HG02759 (cell line): ENCODE data around the gene DFFB.

Experiments
- ATAC-seq: cut with Tn5 transposase; IDR thresholded peaks from one replicate; pipeline ENCODE4 v1.9.1; 2021; ENCODE audit warnings: mild to moderate bottlenecking, moderate library complexity; ENCODE audit not compliant: unreplicated experiment

The DFFB gene

DNA sequence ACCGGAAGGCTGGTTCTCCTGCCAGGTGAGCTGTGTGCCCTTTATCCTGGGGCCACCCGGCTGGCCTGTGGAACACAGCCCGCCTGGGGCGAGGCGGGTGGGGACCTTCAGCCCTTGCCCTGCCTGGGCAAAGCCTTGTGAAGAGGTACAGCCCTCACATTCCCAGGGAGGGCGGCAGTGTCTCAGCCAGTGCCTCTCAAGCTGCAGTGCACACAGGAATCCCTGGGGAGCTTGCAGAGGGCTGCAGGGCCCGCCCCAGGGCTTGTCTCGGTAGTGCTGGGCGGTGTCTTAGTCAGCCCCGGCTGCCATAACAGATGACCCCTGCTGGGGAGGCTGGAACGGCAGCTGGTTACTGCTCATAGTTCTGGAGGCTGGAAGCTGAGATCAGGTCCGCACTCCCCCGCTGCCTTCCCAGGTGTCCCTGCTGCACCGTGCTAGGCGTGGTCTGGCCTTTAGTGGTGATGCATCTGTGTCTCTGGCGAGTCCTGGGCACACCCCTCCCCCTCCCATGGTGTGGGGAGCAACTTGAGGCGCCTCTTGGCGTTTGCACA lies 12.6 kb downstream of the DFFB start:
- ATAC-seq: no peak

DNA sequence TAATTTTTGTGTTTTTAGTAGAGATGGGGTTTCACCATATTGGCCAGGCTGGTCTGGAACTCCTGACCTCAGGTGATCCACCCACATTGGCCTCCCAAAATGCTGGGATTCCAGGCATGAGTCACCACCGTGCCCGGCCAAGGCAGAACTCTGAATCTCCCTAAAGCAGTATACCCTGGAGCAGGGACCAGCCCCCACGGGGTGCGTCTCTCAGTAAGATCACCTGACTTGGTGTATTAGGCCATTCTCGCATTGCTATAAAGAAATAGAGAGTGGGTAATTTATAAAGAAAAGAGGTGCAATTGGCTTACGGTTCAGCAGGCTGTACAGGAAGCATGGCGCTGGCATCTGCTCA lies 14.2 kb downstream of the DFFB start:
- no peak for ATAC-seq

DNA sequence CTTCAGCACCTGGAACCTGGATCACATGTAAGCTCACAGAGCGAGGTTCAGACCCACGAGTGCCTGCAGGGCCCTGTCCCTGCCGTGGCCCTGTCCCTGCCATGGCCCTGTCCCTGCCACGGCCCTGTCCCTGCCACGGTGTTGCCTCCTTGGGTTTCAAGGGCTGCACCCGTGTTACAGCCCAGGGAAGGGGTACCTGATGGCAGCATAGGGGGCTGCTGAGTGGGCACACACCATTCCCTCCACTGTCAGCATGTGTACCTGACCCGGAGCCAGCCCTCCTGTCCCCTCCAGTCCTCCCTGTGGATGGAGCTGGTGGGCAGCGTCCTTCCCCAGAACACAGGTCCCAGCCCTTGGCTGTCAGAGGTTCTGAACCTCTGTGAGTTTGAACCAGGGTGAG lies 15.3 kb downstream of the DFFB start:
- no peak for ATAC-seq

- no peak for ATAC-seq
Observed at GRCh38 chr1:3874736-3875135, 17.5 kb downstream of the DFFB start.

GRCh38 chr1:3876716-3877115 lies 19.4 kb downstream of the DFFB start:
- ATAC-seq: no peak

- no peak for ATAC-seq
Observed at GRCh38 chr1:3879099-3879498, 21.8 kb downstream of the DFFB start.

- ATAC-seq: no peak
Observed at GRCh38 chr1:3879787-3880428, 22.6 kb downstream of the DFFB start.

- no peak for ATAC-seq
Observed at GRCh38 chr1:3880429-3881192, 23.3 kb downstream of the DFFB start.

- no peak for ATAC-seq
Observed at GRCh38 chr1:3881193-3881480, 23.9 kb downstream of the DFFB start.

GRCh38 chr1:3883194-3883925 lies 26.1 kb downstream of the DFFB start:
- no peak for ATAC-seq

DNA sequence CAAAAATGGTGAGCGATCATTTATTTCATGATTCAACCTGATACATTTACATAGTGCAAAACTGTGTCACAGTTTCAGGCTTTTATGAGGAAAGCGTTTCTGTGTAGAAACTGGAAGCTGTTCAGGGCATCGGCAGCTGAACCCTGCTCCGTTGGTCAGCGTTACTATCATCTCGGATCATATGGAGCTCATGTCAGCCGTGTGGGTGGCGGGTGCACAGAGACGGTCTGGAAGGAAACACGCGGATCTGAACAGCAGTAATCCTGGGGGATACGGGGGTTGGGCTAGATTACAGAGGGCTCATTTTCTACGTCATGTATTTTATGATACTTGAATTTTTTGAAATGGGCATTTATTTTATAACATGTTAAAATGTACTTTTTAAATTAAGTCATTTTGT lies 27.7 kb downstream of the DFFB start:
- ATAC-seq: no peak

- ATAC-seq: no peak
Observed at GRCh38 chr1:3885611-3886010, 28.3 kb downstream of the DFFB start.

GRCh38 chr1:3886106-3886670 lies 28.9 kb downstream of the DFFB start:
- no peak for ATAC-seq

- ATAC-seq: no peak
Observed at GRCh38 chr1:3886691-3887090, 29.4 kb downstream of the DFFB start.

- no peak for ATAC-seq
Observed at GRCh38 chr1:3888301-3888700, 31.0 kb downstream of the DFFB start.

DNA sequence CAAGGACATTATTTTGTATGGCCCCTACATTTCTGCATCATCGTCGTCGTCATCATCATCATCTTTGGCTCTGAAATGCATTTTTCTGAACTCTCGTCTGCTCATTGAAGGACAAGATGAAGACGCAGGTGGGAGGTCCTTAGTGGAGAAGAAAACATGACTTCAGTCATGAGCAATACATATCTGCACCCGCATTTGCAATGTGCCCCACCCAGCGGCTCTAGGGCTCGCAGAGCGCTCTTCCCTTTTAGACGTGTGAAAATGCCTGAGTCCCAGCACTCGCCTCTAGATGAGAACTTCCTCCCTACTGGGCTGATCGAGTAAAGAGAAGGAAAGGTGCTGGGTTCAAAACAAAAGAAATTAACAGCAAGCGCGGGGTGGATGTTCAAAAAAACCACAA lies 32.7 kb downstream of the DFFB start:
- no peak for ATAC-seq

GRCh38 chr1:3890389-3891328 lies 33.4 kb downstream of the DFFB start:
- no peak for ATAC-seq

- ATAC-seq: no peak
Observed at GRCh38 chr1:3891329-3891865, 34.1 kb downstream of the DFFB start.

GRCh38 chr1:3892748-3893147 lies 35.5 kb downstream of the DFFB start:
- ATAC-seq: no peak

DNA sequence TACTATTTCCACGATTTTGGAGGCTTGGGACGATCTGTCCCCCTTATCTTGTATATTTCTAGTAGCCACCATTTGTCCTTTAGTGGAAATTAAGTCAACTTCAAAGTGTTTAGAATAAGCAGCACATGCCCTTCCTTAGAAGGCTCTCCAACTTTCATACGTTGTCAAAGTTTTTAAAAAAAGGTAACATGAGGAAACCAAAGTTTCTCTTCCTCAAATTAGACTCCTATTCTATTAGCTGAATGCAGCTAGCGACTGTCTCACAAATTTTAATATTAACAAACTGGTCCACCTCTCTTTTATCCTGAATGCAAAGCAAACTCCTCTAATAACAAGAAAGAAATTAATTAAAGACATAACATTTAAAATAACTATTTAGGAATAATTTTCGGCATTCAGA lies 35.9 kb downstream of the DFFB start:
- no peak for ATAC-seq
